Upper lobe of left lung (tissue), 4 donors: ENCODE measurements around the gene PTPRZ1.

Experiments
- POLR2A ChIP-seq, 4 donors: fragments of 450-650 bp; IDR thresholded peaks; one replicate each; pipeline ENCODE4 v1.5.1; 2016 to 2017; ENCODE audit warnings: antibody characterized with exemption in 4 of 4, mild to moderate bottlenecking in 2 of 4
- POLR2AphosphoS5 ChIP-seq, 2 donors: sonication (generic); formaldehyde crosslinking; IDR thresholded peaks; one replicate each; pipeline ENCODE4 v1.5.1; 2017; ENCODE audit warnings: antibody characterized with exemption in 2 of 2
- TF ChIP-seq, protein P1 (sequence below), 6 experiments: fragments of 450-650 bp in 4 of 6; fragments of 200-600 bp in 2 of 6; sonication (generic) in 2 of 6; IDR thresholded peaks; one replicate each; pipeline ENCODE4 v1.5.1; 2016 to 2019; ENCODE audit warnings: antibody characterized with exemption in 6 of 6

GRCh38 chr7:122040147-122040546, 167.2 kb downstream of the PTPRZ1 start:
- TF ChIP-seq POLR2AphosphoS5 (IDR thresholded peaks at IDR 0.05) = no peak
- TF ChIP-seq, protein P1, sequence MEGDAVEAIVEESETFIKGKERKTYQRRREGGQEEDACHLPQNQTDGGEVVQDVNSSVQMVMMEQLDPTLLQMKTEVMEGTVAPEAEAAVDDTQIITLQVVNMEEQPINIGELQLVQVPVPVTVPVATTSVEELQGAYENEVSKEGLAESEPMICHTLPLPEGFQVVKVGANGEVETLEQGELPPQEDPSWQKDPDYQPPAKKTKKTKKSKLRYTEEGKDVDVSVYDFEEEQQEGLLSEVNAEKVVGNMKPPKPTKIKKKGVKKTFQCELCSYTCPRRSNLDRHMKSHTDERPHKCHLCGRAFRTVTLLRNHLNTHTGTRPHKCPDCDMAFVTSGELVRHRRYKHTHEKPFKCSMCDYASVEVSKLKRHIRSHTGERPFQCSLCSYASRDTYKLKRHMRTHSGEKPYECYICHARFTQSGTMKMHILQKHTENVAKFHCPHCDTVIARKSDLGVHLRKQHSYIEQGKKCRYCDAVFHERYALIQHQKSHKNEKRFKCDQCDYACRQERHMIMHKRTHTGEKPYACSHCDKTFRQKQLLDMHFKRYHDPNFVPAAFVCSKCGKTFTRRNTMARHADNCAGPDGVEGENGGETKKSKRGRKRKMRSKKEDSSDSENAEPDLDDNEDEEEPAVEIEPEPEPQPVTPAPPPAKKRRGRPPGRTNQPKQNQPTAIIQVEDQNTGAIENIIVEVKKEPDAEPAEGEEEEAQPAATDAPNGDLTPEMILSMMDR (IDR thresholded peaks at IDR 0.05) = no peak
- no peak for TF ChIP-seq POLR2A (IDR thresholded peaks at IDR 0.05)
